GM12878 (cell line): Measurements from ENCODE around the gene RNF7.
"Not testable (repeated sequence)": the region's sequence is repeated elsewhere in the genome, so short reads cannot be mapped to it uniquely, and the experiment has no call there.

Experiments
- HDGF ChIP-seq: fragments of 450-650 bp; IDR thresholded peaks from 2 replicates; pipeline ENCODE4 v1.6.1; 2016; ENCODE audit warnings: antibody characterized with exemption
- NFYB ChIP-seq: IDR thresholded peaks from 2 replicates; pipeline ENCODE4 v1.6.1; 2011; ENCODE audit warnings: low read depth, mild to moderate bottlenecking, low read length, improper control_type of control experiment, moderate library complexity; ENCODE audit not compliant: insufficient read depth
- PAX8 ChIP-seq: fragments of 450-650 bp; IDR thresholded peaks from 2 replicates; pipeline ENCODE4 v1.6.1; 2017; ENCODE audit warnings: mild to moderate bottlenecking, moderate library complexity
- ZBED1 ChIP-seq: IDR thresholded peaks from 2 replicates; pipeline ENCODE4 v1.6.1; 2016; ENCODE audit warnings: borderline replicate concordance
- TF ChIP-seq, protein P1 (sequence below), 3 experiments: IDR thresholded peaks in 2 of 3; conservative IDR thresholded peaks in 1 of 3; 2 replicates each; pipeline ENCODE4 v1.5.1; 2011; ENCODE audit warnings: low read depth in 3 of 3, low read length in 3 of 3, mild to moderate bottlenecking in 3 of 3, control low read depth in 2 of 3, moderate library complexity in 2 of 3, inconsistent platforms in 1 of 3, mixed read lengths in 1 of 3; ENCODE audit not compliant: control insufficient read depth in 2 of 3, insufficient read depth in 1 of 3; ENCODE audit errors: extremely low read depth in 1 of 3

DNA sequence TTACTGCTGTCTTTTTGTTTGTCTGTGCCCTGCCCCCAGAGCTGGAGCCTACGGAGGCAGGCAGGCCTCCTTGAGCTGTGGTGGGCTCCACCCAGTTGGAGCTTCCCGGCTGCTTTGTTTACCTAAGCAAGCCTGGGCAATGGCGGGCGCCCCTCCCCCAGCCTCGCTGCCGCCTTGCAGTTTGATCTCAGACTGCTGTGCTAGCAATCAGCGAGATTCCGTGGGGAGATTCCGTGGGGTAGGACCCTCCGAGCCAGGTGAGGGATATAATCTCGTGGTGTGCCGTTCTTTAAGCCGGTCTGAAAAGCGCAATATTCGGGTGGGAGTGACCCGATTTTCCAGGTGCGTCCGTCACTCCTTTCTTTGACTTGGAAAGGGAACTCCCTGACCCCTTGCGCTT, 24.5 kb downstream of the RNF7 start:
- TF ChIP-seq ZBED1, HDGF, PAX8, NFYB: not testable (repeated sequence)
- TF ChIP-seq, protein P1, sequence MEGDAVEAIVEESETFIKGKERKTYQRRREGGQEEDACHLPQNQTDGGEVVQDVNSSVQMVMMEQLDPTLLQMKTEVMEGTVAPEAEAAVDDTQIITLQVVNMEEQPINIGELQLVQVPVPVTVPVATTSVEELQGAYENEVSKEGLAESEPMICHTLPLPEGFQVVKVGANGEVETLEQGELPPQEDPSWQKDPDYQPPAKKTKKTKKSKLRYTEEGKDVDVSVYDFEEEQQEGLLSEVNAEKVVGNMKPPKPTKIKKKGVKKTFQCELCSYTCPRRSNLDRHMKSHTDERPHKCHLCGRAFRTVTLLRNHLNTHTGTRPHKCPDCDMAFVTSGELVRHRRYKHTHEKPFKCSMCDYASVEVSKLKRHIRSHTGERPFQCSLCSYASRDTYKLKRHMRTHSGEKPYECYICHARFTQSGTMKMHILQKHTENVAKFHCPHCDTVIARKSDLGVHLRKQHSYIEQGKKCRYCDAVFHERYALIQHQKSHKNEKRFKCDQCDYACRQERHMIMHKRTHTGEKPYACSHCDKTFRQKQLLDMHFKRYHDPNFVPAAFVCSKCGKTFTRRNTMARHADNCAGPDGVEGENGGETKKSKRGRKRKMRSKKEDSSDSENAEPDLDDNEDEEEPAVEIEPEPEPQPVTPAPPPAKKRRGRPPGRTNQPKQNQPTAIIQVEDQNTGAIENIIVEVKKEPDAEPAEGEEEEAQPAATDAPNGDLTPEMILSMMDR (IDR thresholded peaks at IDR 0.05 in 2 of 3, conservative IDR thresholded peaks at IDR 0.05 in 1 of 3; ENCODE audit: control insufficient read depth in 2 of 3, extremely low read depth in 1 of 3, insufficient read depth in 1 of 3, low read depth in 3 of 3, low read length in 3 of 3) = not testable (repeated sequence)
